ENCODE data around the gene MARCHF10.
A peak's percentile ranks its signal among the peaks of the same experiment; 100 is the strongest.

The MARCHF10 gene

GRCh38 chr17:62780951-62781350, 27.2 kb downstream of the MARCHF10 start:
- Histone ChIP-seq H3K27me3 (ENCODE audit: control insufficient read depth, insufficient read depth, low read length) (no peaks in the 10 kb centered on the region), H3K9me3 (ENCODE audit: control insufficient read depth, low read length) (no peaks in the 10 kb centered on the region), H3K4me3 (ENCODE audit: low read length) (no peak overlapping the region), H3K36me3 (ENCODE audit: control insufficient read depth, insufficient read depth, low read length) (no peaks in the 10 kb centered on the region), H3K9ac (ENCODE audit: low read length) (no peak overlapping the region), H3K4me1 (ENCODE audit: control insufficient read depth, insufficient read depth, low read length) (peaks cover 29% of the 10 kb centered on the region)

DNA sequence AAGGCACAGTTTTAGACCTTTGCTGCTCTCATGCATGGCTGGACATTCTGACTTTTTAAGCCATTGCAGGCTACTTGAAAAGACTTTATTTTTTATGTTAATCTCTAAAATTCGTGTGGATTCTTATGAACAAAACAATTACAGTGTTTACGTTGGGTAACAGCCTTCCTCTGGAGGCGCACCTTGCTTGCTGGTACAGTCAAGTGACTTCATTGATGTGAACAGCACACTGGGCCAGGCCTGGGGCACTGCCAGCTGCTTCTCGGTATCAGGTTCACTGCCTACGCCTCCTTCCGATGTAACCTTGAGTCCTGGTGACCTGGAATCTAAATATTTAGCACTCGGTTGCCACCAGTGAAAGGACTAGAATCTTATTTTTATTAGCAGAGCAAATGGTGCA, 27.8 kb downstream of the MARCHF10 start:
- H3K4me1 ChIP-seq (ENCODE audit: control insufficient read depth, insufficient read depth, low read length): peaks cover 29% of the 10 kb centered on the region
- no peak overlapping the region for H3K4me3 ChIP-seq (ENCODE audit: low read length)
- no peaks in the 10 kb centered on the region for H3K27me3 ChIP-seq (ENCODE audit: control insufficient read depth, insufficient read depth, low read length)
- no peak overlapping the region for H3K9ac ChIP-seq (ENCODE audit: low read length)
- no peaks in the 10 kb centered on the region for H3K9me3 ChIP-seq (ENCODE audit: control insufficient read depth, low read length)
- no peaks in the 10 kb centered on the region for H3K36me3 ChIP-seq (ENCODE audit: control insufficient read depth, insufficient read depth, low read length)

DNA sequence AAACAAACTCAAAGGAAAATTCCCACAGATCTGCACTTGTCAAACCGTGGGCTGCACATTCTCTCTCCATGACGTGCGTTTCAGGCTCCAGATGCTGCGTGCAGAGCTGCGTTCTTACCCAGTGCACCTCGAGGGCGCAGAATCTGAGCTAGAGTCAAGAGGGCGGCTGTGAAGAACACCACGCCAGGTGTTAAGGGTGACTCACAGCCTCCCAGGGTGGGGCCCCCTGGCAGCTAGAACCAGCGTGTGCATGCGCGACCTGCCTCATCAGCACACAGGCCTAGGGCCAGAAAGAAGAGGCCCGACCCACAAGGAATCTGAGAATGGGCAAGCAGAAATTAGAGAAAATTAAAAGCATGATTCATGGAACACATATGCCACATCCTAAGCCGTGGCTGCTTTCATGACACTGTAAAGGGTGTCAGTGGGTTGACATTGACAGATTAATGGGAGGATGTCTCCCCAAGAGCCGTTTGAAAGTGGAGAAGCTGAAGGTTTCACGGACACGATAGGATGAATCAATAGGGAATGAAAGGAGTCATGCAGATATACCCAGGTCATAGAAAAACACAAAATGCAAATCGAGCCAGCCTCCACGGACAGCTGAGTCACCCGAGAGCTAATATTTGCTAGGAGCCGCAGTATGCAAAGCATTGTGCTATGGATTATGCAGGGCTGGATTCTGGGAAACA, 29.0 kb downstream of the MARCHF10 start:
- Histone ChIP-seq H3K4me3 (ENCODE audit: low read length) (peak overlapping the region; percentile 6), H3K9me3 (ENCODE audit: control insufficient read depth, low read length) (no peaks in the 10 kb centered on the region), H3K9ac (ENCODE audit: low read length) (peak overlapping the region; percentile 59), H3K36me3 (ENCODE audit: control insufficient read depth, insufficient read depth, low read length) (no peaks in the 10 kb centered on the region), H3K4me1 (ENCODE audit: control insufficient read depth, insufficient read depth, low read length) (peaks cover 29% of the 10 kb centered on the region), H3K27me3 (ENCODE audit: control insufficient read depth, insufficient read depth, low read length) (no peaks in the 10 kb centered on the region)

- Histone ChIP-seq H3K27me3 (ENCODE audit: control insufficient read depth, insufficient read depth, low read length) (no peaks in the 10 kb centered on the region), H3K9me3 (ENCODE audit: control insufficient read depth, low read length) (no peaks in the 10 kb centered on the region), H3K9ac (ENCODE audit: low read length) (no peak overlapping the region), H3K4me3 (ENCODE audit: low read length) (no peak overlapping the region), H3K4me1 (ENCODE audit: control insufficient read depth, insufficient read depth, low read length) (peaks cover 25% of the 10 kb centered on the region), H3K36me3 (ENCODE audit: control insufficient read depth, insufficient read depth, low read length) (no peaks in the 10 kb centered on the region)
Observed at GRCh38 chr17:62775876-62776275, 32.2 kb downstream of the MARCHF10 start.

GRCh38 chr17:62774338-62774737, 33.8 kb downstream of the MARCHF10 start:
- H3K27me3 ChIP-seq (ENCODE audit: control insufficient read depth, insufficient read depth, low read length): no peaks in the 10 kb centered on the region
- H3K4me3 ChIP-seq (ENCODE audit: low read length): no peak overlapping the region
- H3K36me3 ChIP-seq (ENCODE audit: control insufficient read depth, insufficient read depth, low read length): no peaks in the 10 kb centered on the region
- no peak overlapping the region for H3K9ac ChIP-seq (ENCODE audit: low read length)
- H3K4me1 ChIP-seq (ENCODE audit: control insufficient read depth, insufficient read depth, low read length): peaks cover 12% of the 10 kb centered on the region
- no peaks in the 10 kb centered on the region for H3K9me3 ChIP-seq (ENCODE audit: control insufficient read depth, low read length)

- Histone ChIP-seq H3K4me3 (ENCODE audit: low read length) (no peak overlapping the region), H3K27me3 (ENCODE audit: control insufficient read depth, insufficient read depth, low read length) (no peaks in the 10 kb centered on the region), H3K4me1 (ENCODE audit: control insufficient read depth, insufficient read depth, low read length) (no peaks in the 10 kb centered on the region), H3K9ac (ENCODE audit: low read length) (no peak overlapping the region), H3K36me3 (ENCODE audit: control insufficient read depth, insufficient read depth, low read length) (no peaks in the 10 kb centered on the region), H3K9me3 (ENCODE audit: control insufficient read depth, low read length) (no peaks in the 10 kb centered on the region)
Observed at GRCh38 chr17:62767997-62768396, 40.1 kb downstream of the MARCHF10 start.

- H3K4me1 ChIP-seq (ENCODE audit: control insufficient read depth, insufficient read depth, low read length): no peaks in the 10 kb centered on the region
- peaks cover 4% of the 10 kb centered on the region for H3K27me3 ChIP-seq (ENCODE audit: control insufficient read depth, insufficient read depth, low read length)
- no peak overlapping the region for H3K9ac ChIP-seq (ENCODE audit: low read length)
- no peak overlapping the region for H3K4me3 ChIP-seq (ENCODE audit: low read length)
- H3K9me3 ChIP-seq (ENCODE audit: control insufficient read depth, low read length): no peaks in the 10 kb centered on the region
- no peaks in the 10 kb centered on the region for H3K36me3 ChIP-seq (ENCODE audit: control insufficient read depth, insufficient read depth, low read length)
Observed at GRCh38 chr17:62765351-62765750, 42.8 kb downstream of the MARCHF10 start.

DNA sequence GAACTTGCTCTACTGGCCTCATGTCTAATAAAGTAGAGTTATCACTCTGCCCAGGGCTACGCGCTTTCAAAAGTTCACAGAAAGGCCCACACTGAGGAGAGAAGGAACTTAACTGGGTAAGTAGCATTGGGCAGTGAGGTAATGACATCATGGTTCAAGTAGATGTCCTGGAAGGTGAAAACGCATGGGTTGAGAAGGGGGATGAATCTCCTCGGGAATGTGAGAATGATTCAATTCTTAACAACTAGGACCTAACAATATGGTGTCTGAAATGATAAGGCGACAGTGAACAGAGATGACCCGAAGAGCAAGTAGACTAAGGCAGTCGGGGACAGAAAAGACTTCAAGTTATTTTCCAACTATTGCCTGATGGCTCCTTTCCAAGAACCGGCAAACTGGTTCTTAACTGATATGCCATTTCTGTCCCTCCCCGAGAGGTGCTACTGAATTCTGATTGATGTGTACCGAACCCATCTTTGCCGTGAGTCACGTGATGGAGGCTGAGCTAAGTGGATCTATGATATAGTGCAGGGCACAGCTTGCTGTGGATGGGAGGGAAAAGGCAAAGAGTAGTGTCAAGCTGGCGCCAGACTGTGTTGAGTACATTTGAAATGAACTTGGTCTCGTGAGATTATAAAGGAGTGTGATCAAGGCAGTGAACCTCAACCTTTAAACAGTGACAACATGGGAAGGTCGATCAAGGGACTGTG, 44.1 kb downstream of the MARCHF10 start:
- no peak overlapping the region for H3K4me3 ChIP-seq (ENCODE audit: low read length)
- H3K9me3 ChIP-seq (ENCODE audit: control insufficient read depth, low read length): no peaks in the 10 kb centered on the region
- no peak overlapping the region for H3K9ac ChIP-seq (ENCODE audit: low read length)
- no peaks in the 10 kb centered on the region for H3K36me3 ChIP-seq (ENCODE audit: control insufficient read depth, insufficient read depth, low read length)
- no peaks in the 10 kb centered on the region for H3K4me1 ChIP-seq (ENCODE audit: control insufficient read depth, insufficient read depth, low read length)
- peaks cover 4% of the 10 kb centered on the region for H3K27me3 ChIP-seq (ENCODE audit: control insufficient read depth, insufficient read depth, low read length)

- Histone ChIP-seq H3K36me3 (ENCODE audit: control insufficient read depth, insufficient read depth, low read length) (no peaks in the 10 kb centered on the region), H3K9ac (ENCODE audit: low read length) (no peak overlapping the region), H3K4me3 (ENCODE audit: low read length) (no peak overlapping the region), H3K4me1 (ENCODE audit: control insufficient read depth, insufficient read depth, low read length) (no peaks in the 10 kb centered on the region), H3K27me3 (ENCODE audit: control insufficient read depth, insufficient read depth, low read length) (peaks cover 4% of the 10 kb centered on the region), H3K9me3 (ENCODE audit: control insufficient read depth, low read length) (no peaks in the 10 kb centered on the region)
Observed at GRCh38 chr17:62761884-62762283, 46.2 kb downstream of the MARCHF10 start.

- Histone ChIP-seq H3K9me3 (ENCODE audit: control insufficient read depth, low read length) (no peaks in the 10 kb centered on the region), H3K9ac (ENCODE audit: low read length) (no peak overlapping the region), H3K27me3 (ENCODE audit: control insufficient read depth, insufficient read depth, low read length) (peaks cover 4% of the 10 kb centered on the region), H3K4me3 (ENCODE audit: low read length) (no peak overlapping the region), H3K4me1 (ENCODE audit: control insufficient read depth, insufficient read depth, low read length) (no peaks in the 10 kb centered on the region), H3K36me3 (ENCODE audit: control insufficient read depth, insufficient read depth, low read length) (no peaks in the 10 kb centered on the region)
Observed at GRCh38 chr17:62760945-62761267, 47.2 kb downstream of the MARCHF10 start.

DNA sequence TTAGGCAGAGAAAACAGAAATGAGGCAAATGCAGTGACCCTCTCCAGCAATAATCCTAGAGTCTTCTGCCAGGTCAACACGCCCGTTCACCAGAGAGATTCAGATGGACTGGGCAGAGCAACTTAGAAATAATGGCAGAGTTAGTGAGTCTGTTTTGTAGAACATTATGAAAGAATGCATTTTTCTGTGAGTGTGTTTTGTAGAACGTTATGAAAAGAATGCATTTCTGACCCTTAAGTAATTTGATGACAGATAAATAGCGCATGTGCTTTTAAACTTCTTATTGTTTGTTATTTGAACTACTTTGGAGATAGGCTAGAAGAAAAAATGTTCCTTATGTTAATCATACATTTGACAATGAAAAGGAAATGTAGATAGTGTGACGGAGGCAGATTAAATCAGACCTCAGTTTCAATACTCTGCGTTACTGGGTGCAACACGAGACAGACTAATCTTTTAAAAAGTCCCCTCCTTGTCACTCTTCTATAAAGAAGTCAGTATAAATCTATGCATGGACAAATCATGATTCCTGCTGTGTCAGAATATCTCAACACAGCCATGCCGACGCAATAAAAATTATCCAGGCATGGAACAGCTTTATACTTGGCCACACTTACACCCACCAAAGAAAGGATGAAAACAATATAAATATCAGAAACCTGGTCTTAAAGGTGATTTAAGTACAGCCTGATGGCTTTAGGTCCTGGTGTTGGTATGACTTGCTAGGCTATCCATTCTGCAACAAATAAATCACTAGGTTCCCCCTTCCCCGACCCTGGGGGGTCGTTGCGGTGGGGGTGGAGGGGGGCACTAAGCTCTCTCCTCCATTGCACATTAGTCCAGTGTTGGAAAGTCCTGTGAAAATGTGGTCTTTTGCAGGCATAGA, 47.8 kb downstream of the MARCHF10 start:
- Histone ChIP-seq H3K36me3 (ENCODE audit: control insufficient read depth, insufficient read depth, low read length) (no peaks in the 10 kb centered on the region), H3K27me3 (ENCODE audit: control insufficient read depth, insufficient read depth, low read length) (peaks cover 4% of the 10 kb centered on the region), H3K4me1 (ENCODE audit: control insufficient read depth, insufficient read depth, low read length) (no peaks in the 10 kb centered on the region), H3K4me3 (ENCODE audit: low read length) (no peak overlapping the region), H3K9me3 (ENCODE audit: control insufficient read depth, low read length) (no peaks in the 10 kb centered on the region), H3K9ac (ENCODE audit: low read length) (no peak overlapping the region)

DNA sequence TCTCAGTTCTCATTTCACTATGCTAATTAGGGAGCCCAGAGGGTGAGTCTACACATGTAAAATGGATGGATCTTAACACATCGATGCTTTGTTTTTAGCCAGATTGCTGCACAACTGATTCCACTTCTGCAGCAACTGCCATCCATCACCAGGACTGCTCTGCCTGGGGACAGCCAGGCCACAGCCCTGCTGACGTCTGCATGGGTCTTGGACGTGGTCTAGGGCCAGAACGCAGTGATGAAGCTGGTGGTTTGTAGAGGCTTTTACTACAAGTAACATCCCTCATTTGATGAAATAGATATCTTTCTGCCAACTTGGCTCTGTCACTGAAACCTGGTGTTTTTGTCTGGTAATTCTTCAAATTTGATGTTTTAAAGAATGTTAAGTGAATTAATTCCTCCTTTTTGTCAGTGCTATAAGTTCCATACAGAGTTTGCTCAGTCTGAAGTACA, 50.6 kb downstream of the MARCHF10 start:
- H3K4me1 ChIP-seq (ENCODE audit: control insufficient read depth, insufficient read depth, low read length): no peaks in the 10 kb centered on the region
- H3K9ac ChIP-seq (ENCODE audit: low read length): no peak overlapping the region
- peaks cover 4% of the 10 kb centered on the region for H3K27me3 ChIP-seq (ENCODE audit: control insufficient read depth, insufficient read depth, low read length)
- H3K9me3 ChIP-seq (ENCODE audit: control insufficient read depth, low read length): no peaks in the 10 kb centered on the region
- H3K4me3 ChIP-seq (ENCODE audit: low read length): no peak overlapping the region
- H3K36me3 ChIP-seq (ENCODE audit: control insufficient read depth, insufficient read depth, low read length): no peaks in the 10 kb centered on the region

All from mucosa of stomach (tissue), 1 donor.